GM19467 (cell line): ENCODE results near the gene KIF12.

Source experiments
- ATAC-seq: cut with Tn5 transposase; IDR thresholded peaks from one replicate; pipeline ENCODE4 v1.9.1; 2021; ENCODE audit warnings: mild to moderate bottlenecking, moderate library complexity; ENCODE audit not compliant: unreplicated experiment

KIF12 gene

GRCh38 chr9:114123031-114123977 is 24.2 kb upstream of the KIF12 start:
- no peak for ATAC-seq

GRCh38 chr9:114122136-114123027 is 23.3 kb upstream of the KIF12 start:
- ATAC-seq, result no peak

- ATAC-seq, result no peak
Measured at GRCh38 chr9:114121227-114122135, 22.4 kb upstream of the KIF12 start.

GRCh38 chr9:114120192-114121014 is 21.3 kb upstream of the KIF12 start:
- no peak for ATAC-seq

- ATAC-seq, result no peak
Measured at GRCh38 chr9:114119242-114120191, 20.4 kb upstream of the KIF12 start.

GRCh38 chr9:114117996-114118830 is 19.1 kb upstream of the KIF12 start:
- ATAC-seq, result no peak

- ATAC-seq, result no peak
Measured at GRCh38 chr9:114117614-114117995, 18.5 kb upstream of the KIF12 start.

- ATAC-seq, result no peak
Measured at GRCh38 chr9:114116126-114116747, 17.1 kb upstream of the KIF12 start.

GRCh38 chr9:114115654-114116125 is 16.6 kb upstream of the KIF12 start:
- no peak for ATAC-seq

- no peak for ATAC-seq
Measured at GRCh38 chr9:114114364-114114763, 15.3 kb upstream of the KIF12 start.

GRCh38 chr9:114112778-114113584 is 13.9 kb upstream of the KIF12 start:
- no peak for ATAC-seq

- no peak for ATAC-seq
Measured at GRCh38 chr9:114112325-114112724, 13.2 kb upstream of the KIF12 start.

GRCh38 chr9:114110180-114110579 is 11.1 kb upstream of the KIF12 start:
- ATAC-seq, result no peak

- ATAC-seq, result no peak
Measured at GRCh38 chr9:114109124-114109523, 10.0 kb upstream of the KIF12 start.

GRCh38 chr9:114108016-114108833 is 9.1 kb upstream of the KIF12 start:
- no peak for ATAC-seq
